SK-N-MC (cell line): ENCODE measurements around the gene QARS1.

Source experiments
- EZH2 ChIP-seq: fragments of 200-600 bp; sonication (generic); IDR thresholded peaks from one replicate; pipeline ENCODE4 v1.6.1; 2017; ENCODE audit warnings: antibody characterized with exemption
- FOXP2 ChIP-seq: optimal IDR thresholded peaks from 2 replicates; pipeline ENCODE3; 2011; ENCODE audit warnings: mild to moderate bottlenecking, moderate library complexity; ENCODE audit not compliant: insufficient read depth; ENCODE audit errors: extremely low read length, control extremely low read depth
- POLR2AphosphoS5 ChIP-seq: IDR thresholded peaks from 2 replicates; pipeline ENCODE4 v1.6.1; 2012; ENCODE audit warnings: mild to moderate bottlenecking, low read depth, low read length, borderline replicate concordance

DNA sequence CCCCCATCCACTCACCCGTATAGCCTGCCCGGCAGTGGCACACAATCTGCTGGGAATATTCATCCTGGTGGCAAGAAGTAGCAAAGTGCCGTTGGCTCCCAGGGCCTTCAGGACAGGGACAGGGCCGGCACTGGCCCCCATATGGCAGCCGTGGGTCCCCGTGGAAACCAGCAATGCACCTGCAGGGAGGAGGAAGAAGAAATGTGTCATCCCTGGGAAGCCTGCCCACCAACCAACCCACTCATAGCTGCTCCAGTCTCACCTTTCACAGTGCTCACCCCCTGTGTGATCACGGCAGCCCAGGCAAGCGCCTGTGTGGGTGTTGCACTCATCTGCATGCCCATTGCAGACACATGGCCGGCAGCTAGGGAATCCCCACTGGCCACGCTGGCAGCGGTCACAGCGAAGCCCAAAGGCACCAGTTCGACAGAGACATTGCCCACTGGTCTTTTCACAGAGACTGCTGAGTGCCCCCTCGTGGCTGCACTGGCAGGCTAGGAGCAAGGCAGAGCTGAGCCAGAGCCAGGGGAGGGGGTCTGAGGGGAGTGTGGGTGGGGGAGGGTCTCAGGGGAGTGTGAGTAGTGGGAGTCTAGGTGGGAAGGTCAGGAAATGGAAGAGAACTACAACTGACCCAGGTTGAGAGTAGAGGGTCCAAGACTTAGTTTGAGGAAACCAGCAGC, 20.6 kb upstream of the QARS1 start:
- TF ChIP-seq EZH2 = no peak
- TF ChIP-seq POLR2AphosphoS5 = no peak
- TF ChIP-seq FOXP2 = no peak
